Cardiac muscle cell (in vitro differentiated cells and primary cell): Measurements from ENCODE around the gene MUC20. TPM values are rescaled to one million over a fixed set of nuclear protein-coding genes. Genes with fewer than 3 reads are reported as not detected.
A peak's percentile ranks its signal among the peaks of the same experiment; 100 is the strongest.

Experiments
- DNase-seq, 2 donors: peaks; one replicate each; pipeline versions ENCODE4 v3.0.0 to v3.0.0-alpha.2; 2010 to 2017; ENCODE audit warnings: low read depth in 1 of 2, low spot score in 1 of 2
- H3K27ac ChIP-seq: fragments of 200-600 bp; sonication (generic); 2 replicates; pipeline ENCODE4 v1.5.1; 2016
- H3K27me3 ChIP-seq: fragments of 200-600 bp; sonication (generic); 2 replicates; pipeline ENCODE4 v1.6.0; 2016; ENCODE audit warnings: control low read depth
- H3K36me3 ChIP-seq: fragments of 200-600 bp; sonication (generic); 2 replicates; pipeline ENCODE4 v1.5.1; 2016; ENCODE audit warnings: control low read depth
- H3K4me1 ChIP-seq: fragments of 200-600 bp; sonication (generic); 2 replicates; pipeline ENCODE4 v1.8.1; 2017; ENCODE audit warnings: low read depth, mild to moderate bottlenecking, mixed run types
- H3K4me3 ChIP-seq: fragments of 200-600 bp; sonication (generic); 2 replicates; pipeline ENCODE4 v1.5.1; 2016; ENCODE audit warnings: mild to moderate bottlenecking
- H3K9me3 ChIP-seq: fragments of 200-600 bp; sonication (generic); 2 replicates; pipeline ENCODE4 v1.5.1; 2017; ENCODE audit warnings: low read depth, mild to moderate bottlenecking, control low read depth
- polyA plus RNA-seq: library from polyadenylated mRNA; unstranded; fragments of >200 nt; fragmentation: Nextera tagmentation; extraction: Ambion mirVana; gene quantifications from 2 replicates; pipeline ENCODE4 v1.2.1, GENCODE V29; 2016
- total RNA-seq: library from RNA; depleted of rRNA; stranded (reverse); fragments of >200 nt; gene quantifications from 2 replicates; pipeline ENCODE4 v1.2.3, GENCODE V29; 2016
- TF ChIP-seq, protein P1 (sequence below): IDR thresholded peaks from 2 replicates; pipeline ENCODE4 v1.5.1; 2012; ENCODE audit warnings: low read depth, mild to moderate bottlenecking, low read length

MUC20 gene
- total and polyA plus RNA-seq, 2 experiments from 2014 or later, result 5.5 to 8.7 TPM

DNA sequence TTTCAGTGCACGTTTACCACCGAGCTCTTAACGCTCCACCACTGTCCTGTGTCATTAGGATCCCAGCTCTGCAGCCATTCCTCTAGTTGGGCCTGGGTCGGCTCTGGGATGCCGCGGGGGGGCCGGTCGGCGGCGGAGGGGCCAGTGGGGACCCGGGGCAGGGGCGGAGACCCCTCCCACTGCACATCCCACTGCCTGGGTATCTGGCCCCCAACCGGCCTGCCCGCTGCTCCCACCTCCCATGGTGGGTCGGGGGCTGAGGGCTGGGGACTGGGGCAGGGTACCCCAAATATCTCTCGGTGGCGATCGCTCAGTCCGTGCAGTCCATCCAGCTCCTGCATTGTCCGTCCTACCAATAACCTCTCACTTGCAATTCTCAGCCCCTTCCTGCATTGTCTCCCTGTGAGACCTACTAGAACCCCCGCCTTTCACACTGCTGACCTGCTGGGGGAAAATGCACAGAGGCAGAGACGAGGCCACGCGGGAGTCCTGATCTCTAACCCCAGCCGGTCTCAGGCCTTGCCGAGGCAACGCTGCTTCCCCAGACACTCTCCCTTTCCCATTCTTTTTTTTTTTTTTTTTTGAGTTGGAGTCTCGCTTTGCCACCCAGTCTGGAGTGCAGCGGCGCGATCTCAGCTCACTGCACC, 24.0 kb upstream of the MUC20 start:
- Histone ChIP-seq H3K36me3 (peaks cover 3% of the 10 kb centered on the region), H3K4me3 (no peak overlapping the region), H3K4me1 (no peaks in the 10 kb centered on the region), H3K9me3 (no peaks in the 10 kb centered on the region), H3K27ac (no peak overlapping the region), H3K27me3 (no peaks in the 10 kb centered on the region)
- TF ChIP-seq, protein P1, sequence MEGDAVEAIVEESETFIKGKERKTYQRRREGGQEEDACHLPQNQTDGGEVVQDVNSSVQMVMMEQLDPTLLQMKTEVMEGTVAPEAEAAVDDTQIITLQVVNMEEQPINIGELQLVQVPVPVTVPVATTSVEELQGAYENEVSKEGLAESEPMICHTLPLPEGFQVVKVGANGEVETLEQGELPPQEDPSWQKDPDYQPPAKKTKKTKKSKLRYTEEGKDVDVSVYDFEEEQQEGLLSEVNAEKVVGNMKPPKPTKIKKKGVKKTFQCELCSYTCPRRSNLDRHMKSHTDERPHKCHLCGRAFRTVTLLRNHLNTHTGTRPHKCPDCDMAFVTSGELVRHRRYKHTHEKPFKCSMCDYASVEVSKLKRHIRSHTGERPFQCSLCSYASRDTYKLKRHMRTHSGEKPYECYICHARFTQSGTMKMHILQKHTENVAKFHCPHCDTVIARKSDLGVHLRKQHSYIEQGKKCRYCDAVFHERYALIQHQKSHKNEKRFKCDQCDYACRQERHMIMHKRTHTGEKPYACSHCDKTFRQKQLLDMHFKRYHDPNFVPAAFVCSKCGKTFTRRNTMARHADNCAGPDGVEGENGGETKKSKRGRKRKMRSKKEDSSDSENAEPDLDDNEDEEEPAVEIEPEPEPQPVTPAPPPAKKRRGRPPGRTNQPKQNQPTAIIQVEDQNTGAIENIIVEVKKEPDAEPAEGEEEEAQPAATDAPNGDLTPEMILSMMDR, result no peak
- no peak for DNase-seq

DNA sequence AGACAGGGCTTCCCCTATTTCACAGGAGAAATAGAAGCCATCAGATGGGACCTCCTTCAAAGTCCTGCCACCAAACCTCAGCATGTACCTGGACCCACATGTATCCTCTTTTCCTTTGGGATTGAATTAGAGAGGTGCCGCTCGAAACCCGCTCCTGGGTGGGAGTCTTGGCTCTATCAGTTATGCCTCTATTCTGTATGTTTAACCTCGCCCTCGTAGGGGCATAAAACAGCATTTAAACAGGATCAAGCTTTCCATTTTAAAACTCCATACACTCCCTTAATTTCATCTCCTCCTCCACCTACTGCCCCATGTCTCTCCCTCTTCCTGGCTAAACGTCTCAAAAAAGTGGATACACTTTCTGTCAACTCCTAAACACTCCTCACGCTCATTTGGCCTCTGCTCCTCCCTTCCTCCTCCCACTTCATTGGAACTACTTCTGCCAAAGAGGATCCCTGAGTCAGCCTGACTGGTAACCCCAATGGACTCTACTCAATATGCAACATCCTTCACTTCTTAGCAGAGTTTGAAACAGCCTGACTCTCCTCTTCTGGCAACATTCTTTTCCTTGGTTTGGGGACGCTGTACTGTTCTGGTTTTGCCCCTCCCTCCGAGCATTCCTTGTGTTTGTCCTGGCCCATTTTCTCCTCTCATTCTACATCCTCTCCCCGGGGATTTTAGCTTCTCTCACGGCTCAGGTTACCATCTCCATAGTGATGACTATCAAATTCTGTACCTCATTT, 23.0 kb upstream of the MUC20 start:
- no peaks in the 10 kb centered on the region for H3K9me3 ChIP-seq
- no peaks in the 10 kb centered on the region for H3K4me1 ChIP-seq
- no peak overlapping the region for H3K4me3 ChIP-seq
- peak in 1 of 2 donors; percentile 88 for DNase-seq
- peak overlapping the region; percentile 43 for H3K27ac ChIP-seq
- no peaks in the 10 kb centered on the region for H3K36me3 ChIP-seq
- H3K27me3 ChIP-seq, result no peaks in the 10 kb centered on the region
- TF ChIP-seq, protein P1, result no peak

DNA sequence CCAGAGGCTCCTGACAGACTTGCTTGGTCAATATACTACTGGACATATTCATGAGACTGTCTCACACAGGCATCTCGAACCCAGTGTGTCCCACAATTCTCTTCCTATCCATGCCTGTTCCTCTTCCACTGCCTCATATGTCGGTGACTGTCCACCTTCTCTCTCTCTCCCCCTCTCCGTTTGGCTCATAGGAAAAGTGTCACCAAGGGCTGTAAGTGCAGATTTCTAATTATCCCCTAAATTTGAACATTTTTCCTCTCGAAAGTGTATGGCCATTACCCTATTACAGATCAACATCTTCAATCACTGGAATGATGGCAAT, 22.5 kb upstream of the MUC20 start:
- no peaks in the 10 kb centered on the region for H3K36me3 ChIP-seq
- no peak overlapping the region for H3K4me3 ChIP-seq
- no peaks in the 10 kb centered on the region for H3K27me3 ChIP-seq
- H3K9me3 ChIP-seq, result no peaks in the 10 kb centered on the region
- H3K4me1 ChIP-seq, result no peaks in the 10 kb centered on the region
- H3K27ac ChIP-seq, result peak overlapping the region; percentile 43
- TF ChIP-seq, protein P1, result no peak
- no peak for DNase-seq

DNA sequence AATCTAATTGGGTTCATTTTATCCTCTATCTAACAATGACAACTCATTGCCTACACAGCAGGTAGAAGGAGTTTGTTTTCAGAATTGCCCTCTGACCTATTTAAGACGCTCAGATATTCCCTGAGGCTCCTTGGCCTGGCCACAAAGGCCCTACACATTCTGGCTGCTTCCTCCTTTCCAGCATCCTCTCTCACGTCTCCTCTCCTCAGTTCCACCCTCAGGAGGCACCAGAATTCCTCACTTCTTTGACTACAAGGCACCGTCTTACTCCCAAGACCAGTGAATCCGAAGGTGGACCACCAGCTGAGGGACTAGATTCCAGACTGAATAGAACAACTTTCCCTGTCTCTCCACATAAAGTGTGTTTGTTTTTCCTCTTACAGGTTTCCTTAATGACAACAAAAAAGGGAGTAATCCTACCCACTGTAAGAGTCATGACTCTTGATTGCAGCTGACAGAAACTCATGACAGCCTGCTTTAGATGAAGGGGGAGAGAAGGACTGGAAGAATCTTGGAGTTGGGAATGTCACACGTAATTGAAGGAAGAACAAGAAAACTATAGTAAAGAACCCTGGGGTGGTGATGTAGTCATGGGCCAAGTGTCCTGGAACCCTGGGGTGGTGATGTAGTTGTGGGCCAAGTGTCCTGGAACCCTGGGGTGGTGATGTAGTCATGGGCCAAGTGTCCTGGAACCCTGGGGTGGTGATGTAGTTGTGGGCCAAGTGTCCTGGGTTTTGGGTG, 22.0 kb upstream of the MUC20 start:
- peak overlapping the region; percentile 43 for H3K27ac ChIP-seq
- no peaks in the 10 kb centered on the region for H3K36me3 ChIP-seq
- H3K27me3 ChIP-seq, result no peaks in the 10 kb centered on the region
- TF ChIP-seq, protein P1, result no peak
- DNase-seq, result no peak
- no peaks in the 10 kb centered on the region for H3K4me1 ChIP-seq
- H3K4me3 ChIP-seq, result no peak overlapping the region
- H3K9me3 ChIP-seq, result no peaks in the 10 kb centered on the region

DNA sequence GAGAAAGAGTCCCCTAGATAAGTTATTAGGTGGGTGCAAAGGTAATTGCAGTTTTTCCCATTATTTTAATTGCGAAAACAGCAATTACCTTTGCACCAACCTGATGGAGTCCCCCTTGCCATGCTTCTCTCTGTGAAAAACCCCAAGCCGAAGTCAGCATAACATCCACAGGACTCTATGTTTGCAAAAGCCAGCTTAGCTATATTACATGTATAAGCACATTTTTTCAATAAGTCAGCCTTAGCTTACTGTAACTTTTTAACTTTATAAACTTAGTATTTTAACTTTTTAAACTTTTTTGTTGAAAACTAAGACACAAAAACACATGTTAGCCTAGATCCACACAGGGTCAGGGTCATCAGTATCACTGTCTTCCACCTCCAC, 21.4 kb upstream of the MUC20 start:
- Histone ChIP-seq H3K27ac (peak overlapping the region; percentile 7), H3K4me3 (no peak overlapping the region), H3K36me3 (no peaks in the 10 kb centered on the region), H3K9me3 (no peaks in the 10 kb centered on the region), H3K4me1 (no peaks in the 10 kb centered on the region), H3K27me3 (no peaks in the 10 kb centered on the region)
- TF ChIP-seq, protein P1, result no peak
- DNase-seq, result no peak
